ENCODE results near the gene EXOC1. TPM values are rescaled to one million over a fixed set of nuclear protein-coding genes. Genes with fewer than 3 reads are reported as not detected.

EXOC1 gene
- total and polyA plus RNA-seq, 2 of the 4 experiments (the other 2 are of a cell fraction), result 19.9 to 49.5 TPM

DNA sequence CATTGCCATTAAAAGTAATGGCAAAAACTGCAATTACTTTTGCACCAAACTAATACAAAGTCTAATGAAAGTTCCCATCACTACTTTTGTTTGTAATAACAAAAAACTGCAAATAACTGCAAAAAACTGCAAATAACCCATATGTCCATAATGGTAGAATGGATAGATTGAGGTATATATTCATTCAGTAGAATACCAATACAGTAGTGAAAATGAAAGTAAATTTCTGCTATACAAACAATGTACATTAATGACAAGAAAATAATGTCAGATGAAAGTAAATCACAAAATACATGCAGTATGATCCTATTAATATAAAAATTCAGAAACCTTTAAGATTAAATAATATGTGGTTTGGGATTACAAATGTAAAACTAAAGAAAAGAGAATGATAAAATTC lies 54.0 kb downstream of the EXOC1 start:
- ChIA-PET POLR2A (ENCODE audit: unreplicated experiment) (no interaction called here), CTCF (no interaction called here)
- Histone ChIP-seq H4K20me1 (ENCODE audit: insufficient read depth, low read length) (no peaks in the 10 kb centered on the region), H3K9me3 (ENCODE audit: control insufficient read depth, insufficient read depth, low read length) (no peaks in the 10 kb centered on the region), H3K56ac (ENCODE audit: extremely low read depth, insufficient read depth, low read length) (no peak overlapping the region), H2AFZ (replicated peaks; ENCODE audit: low read length, poor library complexity) (no peak overlapping the region), H2AK9ac (replicated peaks; ENCODE audit: low read depth, low read length, poor library complexity) (no peak overlapping the region), H2BK15ac (ENCODE audit: low read depth, low read length) (no peak overlapping the region), H2BK120ac (ENCODE audit: low read depth, low read length) (no peak overlapping the region), H3K9me1 (ENCODE audit: insufficient read depth, low read length) (no peaks in the 10 kb centered on the region), H3K14ac (replicated peaks; ENCODE audit: low read depth, low read length) (no peak overlapping the region), H3K79me1 (ENCODE audit: low read depth in 1 of 2, low read length in 2 of 2) (no peaks in the 10 kb centered on the region), H3K9ac (ENCODE audit: low read depth, low read length) (no peak overlapping the region), H3K4me1 (ENCODE audit: control insufficient read depth, insufficient read depth, low read length) (peaks cover 4% of the 10 kb centered on the region; the same call in 1 of the 2 replicates), H2BK5ac (ENCODE audit: low read depth, low read length, poor library complexity, severe bottlenecking) (no peak overlapping the region), H3K36me3 (ENCODE audit: control insufficient read depth, insufficient read depth, low read length) (peaks cover 5% of the 10 kb centered on the region; the same call in 1 of the 2 replicates), H2AK5ac (ENCODE audit: low read depth, low read length) (no peak overlapping the region), H3K4me2 (ENCODE audit: low read depth, low read length) (no peak overlapping the region; the same call in 1 of the 2 replicates), H3K18ac (ENCODE audit: low read depth, low read length) (no peak overlapping the region), H4K5ac (ENCODE audit: low read depth, low read length) (no peak overlapping the region), H3K27ac (ENCODE audit: insufficient read depth, low read length) (no peak overlapping the region), H3K27me3 (ENCODE audit: control insufficient read depth, insufficient read depth, low read length) (no peaks in the 10 kb centered on the region), H3K23ac (ENCODE audit: low read depth, low read length) (no peak overlapping the region), H4K8ac (ENCODE audit: low read depth in 2 of 2, low read length in 2 of 2) (no peak overlapping the region), H3K4ac (ENCODE audit: low read depth, low read length) (no peak overlapping the region), H2BK20ac (ENCODE audit: low read depth, low read length) (no peak overlapping the region), H3K4me3 (ENCODE audit: insufficient read depth, low read depth, low read length) (no peak overlapping the region), H4K91ac (ENCODE audit: insufficient read depth, low read depth, low read length) (no peak overlapping the region)
- intact Hi-C loops (cut with micrococcal nuclease) (no loop called here), dilution Hi-C loops (cut with HindIII; ENCODE audit: low sequenced_read_pairs, unreplicated experiment) (no loop called here), in situ Hi-C loops (cut with MboI; ENCODE audit: low sequenced_read_pairs) (no loop called here)
- TF ChIP-seq BHLHE40 (IDR thresholded peaks at IDR 0.05; ENCODE audit: low read depth, low read length), result no peak
- TF ChIP-seq, protein P1, sequence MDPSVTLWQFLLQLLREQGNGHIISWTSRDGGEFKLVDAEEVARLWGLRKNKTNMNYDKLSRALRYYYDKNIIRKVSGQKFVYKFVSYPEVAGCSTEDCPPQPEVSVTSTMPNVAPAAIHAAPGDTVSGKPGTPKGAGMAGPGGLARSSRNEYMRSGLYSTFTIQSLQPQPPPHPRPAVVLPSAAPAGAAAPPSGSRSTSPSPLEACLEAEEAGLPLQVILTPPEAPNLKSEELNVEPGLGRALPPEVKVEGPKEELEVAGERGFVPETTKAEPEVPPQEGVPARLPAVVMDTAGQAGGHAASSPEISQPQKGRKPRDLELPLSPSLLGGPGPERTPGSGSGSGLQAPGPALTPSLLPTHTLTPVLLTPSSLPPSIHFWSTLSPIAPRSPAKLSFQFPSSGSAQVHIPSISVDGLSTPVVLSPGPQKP (IDR thresholded peaks at IDR 0.05; ENCODE audit: borderline replicate concordance, low read depth, low read length), result no peak
- TF ChIP-seq RAD21 (IDR thresholded peaks at IDR 0.05; ENCODE audit: low read length), result no peak
- TF ChIP-seq CEBPB (IDR thresholded peaks at IDR 0.05; ENCODE audit: low read depth, low read length), result no peak
- no peak for TF ChIP-seq RFX5 (IDR thresholded peaks at IDR 0.05; ENCODE audit: low read depth, low read length)
- no peak for TF ChIP-seq POLR2A (IDR thresholded peaks at IDR 0.05; ENCODE audit: low read depth, low read length)
- TF ChIP-seq, protein P2, sequence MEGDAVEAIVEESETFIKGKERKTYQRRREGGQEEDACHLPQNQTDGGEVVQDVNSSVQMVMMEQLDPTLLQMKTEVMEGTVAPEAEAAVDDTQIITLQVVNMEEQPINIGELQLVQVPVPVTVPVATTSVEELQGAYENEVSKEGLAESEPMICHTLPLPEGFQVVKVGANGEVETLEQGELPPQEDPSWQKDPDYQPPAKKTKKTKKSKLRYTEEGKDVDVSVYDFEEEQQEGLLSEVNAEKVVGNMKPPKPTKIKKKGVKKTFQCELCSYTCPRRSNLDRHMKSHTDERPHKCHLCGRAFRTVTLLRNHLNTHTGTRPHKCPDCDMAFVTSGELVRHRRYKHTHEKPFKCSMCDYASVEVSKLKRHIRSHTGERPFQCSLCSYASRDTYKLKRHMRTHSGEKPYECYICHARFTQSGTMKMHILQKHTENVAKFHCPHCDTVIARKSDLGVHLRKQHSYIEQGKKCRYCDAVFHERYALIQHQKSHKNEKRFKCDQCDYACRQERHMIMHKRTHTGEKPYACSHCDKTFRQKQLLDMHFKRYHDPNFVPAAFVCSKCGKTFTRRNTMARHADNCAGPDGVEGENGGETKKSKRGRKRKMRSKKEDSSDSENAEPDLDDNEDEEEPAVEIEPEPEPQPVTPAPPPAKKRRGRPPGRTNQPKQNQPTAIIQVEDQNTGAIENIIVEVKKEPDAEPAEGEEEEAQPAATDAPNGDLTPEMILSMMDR (conservative IDR thresholded peaks at IDR 0.05; ENCODE audit: low read depth, low read length), result no peak
- no peak for DNase-seq
- no TSS peak for BruUV-seq (replicated peaks)
- no peak for ATAC-seq (ENCODE audit: low read depth)
